DOHH2 (cell line): ENCODE results near the gene OSBPL2.

ENCODE experiments used
- CTCF ChIP-seq: fragments of 200-600 bp; sonication (generic); IDR thresholded peaks from one replicate; pipeline ENCODE4 v1.5.1; 2014; ENCODE audit warnings: antibody characterized with exemption, mild to moderate bottlenecking, low read depth, low read length; ENCODE audit not compliant: poor library complexity, severe bottlenecking
- EZH2phosphoT487 ChIP-seq: fragments of 200-600 bp; sonication (generic); IDR thresholded peaks from 2 replicates; pipeline ENCODE4 v1.6.1; 2017; ENCODE audit warnings: borderline replicate concordance, mild to moderate bottlenecking, antibody characterized with exemption, low read length, moderate library complexity, mixed read lengths

- TF ChIP-seq CTCF (no peak), EZH2phosphoT487 (no peak)
Measured at GRCh38 chr20:62215991-62216635, 22.2 kb upstream of the OSBPL2 start.
